GM12878 (cell line): ENCODE measurements around the gene SLC45A3.

Experiments
- CEBPB ChIP-seq, 2 experiments: fragments of 150-350 bp in 1 of 2; IDR thresholded peaks; 2 replicates each; pipeline ENCODE4 v1.6.1; 2012 to 2014; ENCODE audit warnings: low read depth in 2 of 2, low read length in 2 of 2, borderline replicate concordance in 1 of 2, inconsistent platforms in 1 of 2
- CTCF ChIP-seq, 3 experiments: IDR thresholded peaks in 2 of 3; conservative IDR thresholded peaks in 1 of 3; 2 replicates each; pipeline ENCODE4 v1.5.1; 2011; ENCODE audit warnings: low read depth in 3 of 3, low read length in 3 of 3, mild to moderate bottlenecking in 3 of 3, control low read depth in 2 of 3, moderate library complexity in 2 of 3, inconsistent platforms in 1 of 3, mixed read lengths in 1 of 3; ENCODE audit not compliant: control insufficient read depth in 2 of 3, insufficient read depth in 1 of 3; ENCODE audit errors: extremely low read depth in 1 of 3
- EGR1 ChIP-seq, 2 experiments: IDR thresholded peaks; 1 replicate in 1 of 2; 2 replicates in 1 of 2; pipeline ENCODE4 v1.6.1; 2011 to 2012; ENCODE audit warnings: low read depth in 2 of 2, low read length in 2 of 2, borderline replicate concordance in 1 of 2, mild to moderate bottlenecking in 1 of 2, moderate library complexity in 1 of 2
- FOS ChIP-seq: IDR thresholded peaks from 3 replicates; pipeline ENCODE4 v1.6.1; 2011; ENCODE audit warnings: borderline replicate concordance; ENCODE audit not compliant: insufficient read length; ENCODE audit errors: extremely low read depth
- JUND ChIP-seq: IDR thresholded peaks from 2 replicates; pipeline ENCODE4 v1.6.1; 2012; ENCODE audit warnings: low read depth, mild to moderate bottlenecking, low read length, improper control_type of control experiment, moderate library complexity
- MAX ChIP-seq: IDR thresholded peaks from 2 replicates; pipeline ENCODE4 v1.6.1; 2012; ENCODE audit warnings: low read depth, low read length, improper control_type of control experiment
- POLR2A ChIP-seq: IDR thresholded peaks from 2 replicates; pipeline ENCODE4 v1.6.1; 2011; ENCODE audit warnings: low read depth, mild to moderate bottlenecking, low read length
- POLR2AphosphoS5 ChIP-seq: IDR thresholded peaks from 2 replicates; pipeline ENCODE4 v1.6.1; 2011; ENCODE audit warnings: mild to moderate bottlenecking, low read length, inconsistent platforms
- REST ChIP-seq: IDR thresholded peaks from 2 replicates; pipeline ENCODE4 v1.6.1; 2012; ENCODE audit warnings: mild to moderate bottlenecking, low read depth, low read length
- RFX5 ChIP-seq: IDR thresholded peaks from 2 replicates; pipeline ENCODE4 v1.6.1; 2011; ENCODE audit warnings: low read depth, low read length, improper control_type of control experiment
- SUZ12 ChIP-seq: fragments of 200-600 bp; sonication (generic); IDR thresholded peaks from one replicate; pipeline ENCODE4 v1.6.1; 2018; ENCODE audit warnings: antibody characterized with exemption, mild to moderate bottlenecking; ENCODE audit not compliant: unreplicated experiment

GRCh38 chr1:205709059-205709398 is 28.7 kb upstream of the SLC45A3 start:
- TF ChIP-seq EGR1 (IDR thresholded peaks at IDR 0.05; ENCODE audit: borderline replicate concordance in 1 of 2, low read depth in 2 of 2, low read length in 2 of 2) (no peak), RFX5 (no peak), CTCF (IDR thresholded peaks at IDR 0.05 in 2 of 3, conservative IDR thresholded peaks at IDR 0.05 in 1 of 3; ENCODE audit: control insufficient read depth in 2 of 3, extremely low read depth in 1 of 3, insufficient read depth in 1 of 3, low read depth in 3 of 3, low read length in 3 of 3) (no peak), JUND (no peak), POLR2AphosphoS5 (no peak), CEBPB (IDR thresholded peaks at IDR 0.05; ENCODE audit: borderline replicate concordance in 1 of 2, low read depth in 2 of 2, low read length in 2 of 2) (no peak), REST (no peak), MAX (no peak), POLR2A (no peak), SUZ12 (no peak), FOS (no peak)
